GM21528 (cell line): ENCODE data around the gene ODC1.
"Not testable (repeated sequence)": the region's sequence is repeated elsewhere in the genome, so short reads cannot be mapped to it uniquely, and the experiment has no call there.

Source experiments
- ATAC-seq: cut with Tn5 transposase; IDR thresholded peaks from one replicate; pipeline ENCODE4 v1.9.1; 2021; ENCODE audit warnings: mild to moderate bottlenecking, moderate library complexity; ENCODE audit not compliant: unreplicated experiment, low FRiP score

The ODC1 gene

GRCh38 chr2:10478916-10479315 lies 30.8 kb upstream of the ODC1 start:
- no peak for ATAC-seq

GRCh38 chr2:10478298-10478625 lies 30.1 kb upstream of the ODC1 start:
- no peak for ATAC-seq

GRCh38 chr2:10477443-10478297 lies 29.5 kb upstream of the ODC1 start:
- no peak for ATAC-seq

- no peak for ATAC-seq
Observed at GRCh38 chr2:10476723-10477442, 28.8 kb upstream of the ODC1 start.

GRCh38 chr2:10475811-10476660 lies 27.9 kb upstream of the ODC1 start:
- no peak for ATAC-seq

GRCh38 chr2:10475221-10475722 lies 27.1 kb upstream of the ODC1 start:
- no peak for ATAC-seq

GRCh38 chr2:10473121-10473756 lies 25.1 kb upstream of the ODC1 start:
- ATAC-seq = no peak

- ATAC-seq = no peak
Observed at GRCh38 chr2:10471955-10472354, 23.8 kb upstream of the ODC1 start.

GRCh38 chr2:10471046-10471571 lies 23.0 kb upstream of the ODC1 start:
- no peak for ATAC-seq

GRCh38 chr2:10469955-10470608 lies 22.0 kb upstream of the ODC1 start:
- no peak for ATAC-seq

GRCh38 chr2:10469301-10469700 lies 21.2 kb upstream of the ODC1 start:
- ATAC-seq = no peak

- ATAC-seq = no peak
Observed at GRCh38 chr2:10467401-10467800, 19.3 kb upstream of the ODC1 start.

GRCh38 chr2:10466801-10467200 lies 18.7 kb upstream of the ODC1 start:
- no peak for ATAC-seq

GRCh38 chr2:10465910-10466309 lies 17.8 kb upstream of the ODC1 start:
- ATAC-seq = no peak

- ATAC-seq = no peak
Observed at GRCh38 chr2:10462178-10463083, 14.3 kb upstream of the ODC1 start.

- ATAC-seq = no peak
Observed at GRCh38 chr2:10460366-10460796, 12.3 kb upstream of the ODC1 start.

GRCh38 chr2:10457846-10458598 lies 9.9 kb upstream of the ODC1 start:
- ATAC-seq = no peak

- not testable (repeated sequence) for ATAC-seq
Observed at GRCh38 chr2:10457195-10457594, 9.1 kb upstream of the ODC1 start.
